Vagina (tissue), 2 donors: ENCODE results near the gene PSMG3.

Experiments
- CTCF ChIP-seq, 3 experiments: fragments of 450-650 bp in 2 of 3; fragments of 200-600 bp in 1 of 3; sonication (generic) in 1 of 3; IDR thresholded peaks; one replicate each; pipeline ENCODE4 v1.5.1; 2017 to 2019; ENCODE audit warnings: antibody characterized with exemption in 3 of 3, mild to moderate bottlenecking in 2 of 3, moderate library complexity in 2 of 3
- POLR2A ChIP-seq, 2 donors: fragments of 450-650 bp; IDR thresholded peaks; one replicate each; pipeline ENCODE4 v1.6.1; 2017; ENCODE audit warnings: antibody characterized with exemption in 2 of 2, mild to moderate bottlenecking in 2 of 2, moderate library complexity in 2 of 2
- POLR2AphosphoS5 ChIP-seq, 2 donors: sonication (generic); formaldehyde crosslinking; IDR thresholded peaks; one replicate each; pipeline ENCODE4 v1.9.0; 2017; ENCODE audit warnings: antibody characterized with exemption in 2 of 2, mild to moderate bottlenecking in 2 of 2, low read depth in 1 of 2; ENCODE audit not compliant: insufficient read depth in 1 of 2

GRCh38 chr7:1552200-1552599 is 17.6 kb downstream of the PSMG3 start:
- TF ChIP-seq POLR2A (IDR thresholded peaks at IDR 0.05) (no peak), CTCF (IDR thresholded peaks at IDR 0.05) (no peak), POLR2AphosphoS5 (IDR thresholded peaks at IDR 0.05; ENCODE audit: insufficient read depth in 1 of 2, low read depth in 1 of 2) (no peak)
